Activated naive CD4-positive, alpha-beta T cell treated with anti-CD3 and anti-CD28 coated beads, Interleukin-2, amount 50 U/mL, for 16 hours (primary cell): ENCODE results near the gene FOXA3.
"Not testable (repeated sequence)": the region's sequence is repeated elsewhere in the genome, so short reads cannot be mapped to it uniquely, and the experiment has no call there.

Experiments used
- DNase-seq: peaks from one replicate; pipeline ENCODE4 v3.0.0-alpha.2; 2020

FOXA3 gene

DNA sequence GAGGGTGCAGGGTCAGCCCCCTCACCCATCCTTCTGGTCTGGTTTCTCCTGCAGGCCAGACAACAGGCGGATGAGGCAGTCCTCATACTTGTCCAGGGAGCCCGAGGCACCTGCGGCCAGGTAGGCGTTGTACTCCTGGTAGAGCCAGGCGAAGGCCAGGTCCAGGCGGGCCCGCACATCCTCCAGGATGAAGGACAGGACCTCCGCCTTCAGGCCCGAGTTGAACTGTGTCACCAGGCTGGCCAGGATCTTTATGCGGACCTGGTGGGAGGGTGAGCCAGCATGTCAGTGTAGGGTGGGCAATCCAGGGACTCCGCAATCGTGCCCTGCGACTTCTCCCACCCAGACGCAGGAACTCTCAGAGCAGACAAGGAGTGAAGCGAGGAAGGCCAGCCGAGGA lies 35.2 kb upstream of the FOXA3 start:
- DNase-seq, result no peak

DNA sequence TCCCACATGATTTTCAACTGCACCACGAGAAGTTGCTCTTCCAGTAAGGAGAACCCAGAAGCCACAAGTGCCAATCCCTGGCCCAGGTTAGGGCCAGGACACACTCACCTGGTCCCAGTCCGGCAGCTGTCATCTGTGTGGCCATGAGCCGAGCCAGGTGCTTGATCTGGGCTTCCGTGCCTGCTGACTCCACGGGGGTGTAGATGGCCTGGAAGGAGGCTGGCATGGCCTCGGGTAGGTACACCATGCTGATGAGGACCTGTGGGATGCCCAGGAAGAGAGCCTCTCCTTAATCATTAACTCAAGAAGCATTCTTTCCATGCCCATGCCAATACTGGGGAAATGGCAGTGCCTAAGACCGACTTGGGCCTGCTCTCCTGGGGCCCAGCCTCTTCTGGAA lies 29.2 kb upstream of the FOXA3 start:
- no peak for DNase-seq

DNA sequence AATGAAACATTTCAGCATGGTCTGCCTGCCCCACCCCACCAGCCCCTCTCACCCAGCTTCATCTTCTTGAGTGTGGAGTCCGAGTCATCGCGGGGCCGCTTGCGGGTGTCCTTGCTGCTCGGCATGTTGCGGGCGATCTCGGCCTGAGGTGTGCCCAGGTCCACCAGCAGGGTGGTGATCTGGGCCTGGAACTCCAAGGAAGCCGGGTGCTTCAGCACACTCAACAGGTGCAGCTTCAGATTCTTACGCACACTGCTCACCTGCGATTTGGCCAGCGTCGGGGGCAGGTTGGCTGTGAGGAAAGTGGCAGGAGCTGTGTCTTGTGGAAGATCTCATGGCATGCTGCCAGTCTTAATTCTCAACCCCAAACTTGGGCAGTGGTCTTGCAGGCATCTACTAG lies 21.9 kb upstream of the FOXA3 start:
- no peak for DNase-seq

DNA sequence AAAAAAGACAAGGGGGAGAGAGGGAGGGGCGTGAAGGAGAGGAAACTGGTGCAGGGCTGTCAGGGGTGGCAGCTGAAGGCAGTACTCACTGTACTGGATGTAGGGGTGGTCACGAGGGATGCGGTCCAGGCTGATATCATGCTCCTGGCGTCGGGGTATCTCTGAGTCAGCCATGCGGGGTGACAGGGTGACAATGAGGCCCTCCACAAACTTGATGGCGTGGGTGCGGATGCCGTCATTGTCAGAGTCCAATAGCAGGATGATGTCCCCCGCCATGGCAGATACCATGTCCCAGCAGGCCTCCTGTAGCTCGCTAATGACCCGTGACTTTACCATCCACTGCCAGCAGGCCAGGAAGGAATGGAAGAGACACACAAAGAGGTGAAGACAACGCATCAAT lies 16.5 kb upstream of the FOXA3 start:
- DNase-seq, result no peak

DNA sequence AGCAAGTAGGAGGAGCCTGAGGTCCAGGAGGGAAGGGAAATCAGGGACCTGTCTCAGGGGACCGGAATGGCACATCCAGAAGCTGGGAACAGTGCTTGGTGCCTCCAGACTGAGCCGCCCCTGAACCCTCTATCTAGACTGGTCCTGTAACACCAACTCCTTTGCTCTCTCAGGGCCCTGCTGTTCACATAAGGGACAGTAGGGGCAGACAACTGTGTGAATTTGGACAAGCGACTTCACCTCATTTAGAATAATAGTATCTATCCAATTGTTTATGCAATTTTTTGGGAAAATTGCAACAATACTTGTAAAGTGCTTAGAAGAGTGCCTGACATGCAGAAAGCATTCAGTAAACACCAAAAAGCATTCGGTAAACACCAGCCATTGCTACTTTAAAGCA lies 15.2 kb upstream of the FOXA3 start:
- DNase-seq, result no peak

DNA sequence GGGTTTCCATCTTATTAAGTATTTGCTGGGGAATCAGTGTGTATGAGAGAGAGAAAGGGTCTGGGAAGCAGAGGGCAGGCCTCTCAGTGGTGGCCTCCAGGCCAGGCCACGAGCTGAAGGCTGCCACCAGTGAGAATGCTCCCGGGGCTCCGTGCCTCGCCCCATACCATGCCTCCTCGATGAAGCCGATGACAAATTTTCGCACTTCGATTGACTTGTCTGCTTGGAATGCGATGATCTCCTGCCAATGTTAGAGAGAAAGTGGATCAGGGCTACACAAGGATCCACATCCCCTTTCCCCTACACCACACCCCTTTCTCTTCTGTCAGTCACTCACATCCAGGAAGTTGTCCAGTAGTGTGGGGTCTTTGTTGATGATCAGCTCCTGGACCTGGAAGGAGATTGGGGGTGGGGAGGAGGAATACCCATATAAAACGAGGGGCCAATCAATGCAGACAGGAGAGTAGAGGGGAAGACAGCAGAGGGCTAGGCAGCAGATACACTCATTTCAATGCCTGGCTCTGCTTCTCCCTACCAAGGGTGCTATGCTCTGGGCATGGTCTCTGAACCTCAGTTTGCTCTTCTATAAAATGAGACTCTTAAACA lies 11.9 kb upstream of the FOXA3 start:
- no peak for DNase-seq

DNA sequence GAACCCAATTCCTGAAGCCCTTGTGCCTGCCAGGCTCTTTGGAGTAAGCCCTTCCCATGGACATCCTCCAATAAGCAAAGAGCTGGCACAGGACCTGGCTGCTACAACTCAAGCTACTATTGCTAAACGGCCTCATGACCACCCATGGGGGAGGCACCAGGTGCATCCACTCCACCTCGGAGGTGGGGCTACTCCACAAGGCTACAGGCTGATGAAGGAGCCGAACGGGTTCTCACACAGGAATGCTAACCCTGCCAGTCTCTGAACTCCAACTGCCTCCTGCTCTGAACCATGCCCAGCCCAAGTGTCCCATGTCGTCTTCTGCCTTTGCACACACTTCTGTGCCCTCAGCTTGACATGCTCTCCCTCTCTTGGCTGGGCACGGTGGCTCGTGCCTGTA lies 11.1 kb upstream of the FOXA3 start:
- DNase-seq, result no peak

DNA sequence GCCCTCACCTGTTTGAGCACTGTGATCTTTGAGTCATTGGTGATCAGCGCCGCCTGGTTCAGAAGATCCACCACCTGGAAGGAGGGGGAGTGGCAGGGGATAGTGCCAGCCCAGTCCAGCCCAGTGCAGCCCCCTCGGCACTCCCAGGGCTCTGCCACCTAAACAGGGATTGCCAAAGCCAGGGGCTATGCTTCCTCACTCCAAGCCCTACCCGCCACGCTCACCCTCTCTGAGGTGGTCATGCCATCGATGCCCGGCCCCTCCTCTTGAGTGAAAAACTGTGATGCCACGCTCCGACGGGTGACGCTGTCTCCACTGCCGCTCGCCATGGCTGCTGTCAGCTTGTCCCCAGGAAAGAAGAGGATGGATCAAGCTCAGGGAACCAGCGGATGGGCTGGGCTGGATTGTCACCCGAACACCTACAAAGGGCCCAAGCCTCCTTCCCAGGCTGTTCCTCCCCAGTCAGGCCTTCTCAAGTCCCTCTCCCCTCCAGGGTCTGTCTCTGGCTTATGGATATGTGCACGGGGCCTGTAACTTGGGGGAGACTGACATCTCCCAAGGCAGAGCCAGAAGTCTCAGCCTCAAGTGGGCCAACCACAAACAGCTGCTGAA lies 9.9 kb upstream of the FOXA3 start:
- DNase-seq, result no peak

DNA sequence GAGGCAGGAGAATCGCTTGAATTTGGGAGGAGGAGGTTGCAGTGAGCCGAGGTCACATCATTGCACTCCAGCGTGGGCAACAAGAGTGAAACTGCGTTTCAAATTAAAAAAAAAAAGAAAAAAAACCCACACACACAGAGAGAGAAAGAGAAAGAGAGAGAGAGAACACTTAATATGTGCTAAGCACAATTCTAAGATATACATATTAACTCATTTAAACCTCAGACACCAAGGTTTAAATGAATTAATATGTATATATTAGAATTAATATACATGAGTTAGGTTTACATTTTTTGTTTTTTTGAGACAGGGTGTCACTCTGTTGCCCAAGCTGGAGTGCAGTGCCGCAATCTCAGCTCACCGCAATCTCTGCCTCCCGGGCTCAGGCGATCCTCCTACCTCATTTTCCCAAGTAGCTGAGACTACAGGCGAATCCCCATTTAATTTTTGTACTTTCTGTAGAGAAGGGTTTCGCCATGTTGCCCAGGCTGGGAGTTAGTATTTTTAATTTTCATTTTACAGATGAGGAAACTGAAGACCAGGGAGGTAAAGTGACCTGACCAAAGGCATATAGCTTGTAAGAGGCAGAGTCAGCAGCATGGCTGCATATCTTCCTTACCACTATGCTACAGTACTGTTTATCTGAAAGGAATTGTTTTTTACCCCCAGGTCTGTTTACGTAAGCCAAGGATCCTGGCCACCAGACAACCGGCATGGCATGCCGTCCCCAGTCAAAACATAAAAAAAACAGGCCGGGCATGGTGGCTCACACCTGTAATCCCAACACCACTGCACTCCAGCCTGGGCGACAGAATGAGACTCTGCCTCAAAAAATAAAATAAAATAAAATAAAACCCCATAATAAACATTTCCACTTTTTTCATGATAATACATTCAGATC lies 3.5 kb upstream of the FOXA3 start:
- DNase-seq, result no peak

DNA sequence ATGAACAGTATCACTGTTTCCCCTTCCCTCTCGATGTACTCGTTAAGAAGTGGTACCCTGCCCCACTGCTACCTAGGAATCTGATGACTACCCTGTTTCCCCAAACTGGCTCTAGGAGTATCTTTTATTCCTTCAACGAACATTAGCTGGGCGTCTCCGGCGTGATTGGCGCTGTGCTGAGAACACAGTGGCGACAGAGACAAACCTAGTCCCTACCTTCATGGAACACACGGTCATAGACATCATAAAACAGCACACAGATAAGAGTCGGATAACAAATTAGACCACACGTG lies 1.9 kb upstream of the FOXA3 start:
- DNase-seq, result no peak

DNA sequence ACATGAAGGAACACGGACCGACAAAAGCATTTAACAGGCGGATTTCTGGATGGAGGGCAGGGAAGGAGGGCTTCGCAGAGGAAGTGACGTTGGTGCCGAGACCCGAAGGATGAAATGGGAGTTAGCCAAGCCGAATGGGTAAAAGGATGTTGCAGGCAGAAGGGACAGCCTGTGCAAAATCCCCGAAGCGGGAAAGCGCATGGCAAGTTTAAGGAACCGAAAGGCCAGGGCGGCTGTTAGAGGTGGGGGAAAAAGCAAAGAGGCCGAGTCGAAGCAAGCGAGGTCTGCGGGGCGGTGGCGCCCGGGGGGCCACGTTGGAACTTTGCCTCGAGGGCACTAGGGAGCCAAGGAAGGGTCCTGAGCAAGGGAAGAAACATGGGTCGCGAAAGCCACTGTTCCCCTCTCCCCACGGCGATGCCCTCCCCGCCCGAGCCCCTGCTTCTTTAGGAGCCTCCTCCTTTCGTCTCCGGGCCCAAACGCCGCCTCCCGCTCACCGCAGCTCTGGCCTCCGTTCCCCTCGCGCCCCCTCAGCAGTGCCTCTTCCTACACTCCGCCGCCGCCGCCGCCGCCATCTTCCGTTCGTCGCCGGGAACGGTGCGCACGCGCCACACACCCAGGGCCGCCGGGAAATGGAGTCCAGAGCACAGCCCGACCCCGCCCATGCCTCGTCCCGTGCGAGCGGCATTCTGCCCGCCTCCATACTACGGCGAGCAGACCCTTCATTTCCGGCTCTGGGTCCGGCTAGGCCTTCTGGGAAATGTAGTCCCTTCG lies 1.4 kb upstream of the FOXA3 start, which contains the start of gene SYMPK:
Gene SYMPK, minus strand, starts transcription at position 584 of the 771 bp plus-strand sequence. CDS start 8,652 bp downstream, outside the sequence.
- DNase-seq, result peak; percentile 99

DNA sequence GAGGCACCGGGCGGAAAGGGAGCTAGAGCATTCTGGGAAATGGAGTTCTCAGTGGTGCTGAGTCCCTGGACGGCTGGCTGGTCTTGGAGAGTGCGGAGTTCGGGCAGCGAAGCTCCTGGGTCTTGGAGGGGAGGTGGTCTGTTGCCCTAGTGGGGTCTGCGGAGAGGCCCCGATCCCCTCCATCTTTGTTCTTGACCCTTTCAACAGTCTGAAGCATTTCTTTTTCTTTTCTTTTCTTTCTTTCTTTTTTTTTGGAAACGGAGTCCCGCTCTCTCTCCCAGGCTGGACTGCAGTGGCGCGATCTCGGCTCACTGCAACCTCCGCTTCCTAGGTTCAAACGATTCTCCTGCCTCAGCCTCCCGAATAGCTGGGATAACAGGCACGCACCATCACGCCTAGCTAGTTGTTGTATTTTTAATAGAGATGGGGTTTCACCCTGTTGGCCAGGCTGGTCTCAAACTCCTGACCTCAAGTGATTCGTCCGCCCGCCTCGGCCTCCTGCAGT lies 739 bp upstream of the FOXA3 start:
- DNase-seq, result no peak

DNA sequence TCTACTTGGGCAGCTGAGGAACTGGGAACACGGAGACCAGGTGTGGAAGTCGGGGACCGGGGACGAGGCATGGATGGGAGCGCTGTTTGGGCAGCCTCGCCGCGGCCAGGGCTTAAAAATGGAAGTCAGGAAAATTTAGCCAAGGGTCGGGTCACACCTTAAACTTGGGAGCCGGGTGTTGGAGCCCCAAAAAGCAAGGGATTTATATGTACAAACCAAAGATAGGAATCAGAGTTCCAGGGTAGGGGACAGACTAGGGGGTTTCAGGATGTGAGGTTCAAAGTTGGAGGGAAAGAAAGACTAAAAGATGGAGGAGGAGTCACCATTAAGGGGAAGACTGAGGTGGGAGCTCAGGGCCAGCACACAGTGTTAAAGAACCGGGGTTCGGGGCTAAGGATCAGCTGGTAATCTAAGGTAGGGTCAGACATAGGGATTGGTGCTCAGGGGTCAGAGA lies 530 bp downstream of the FOXA3 start:
- no peak for DNase-seq

DNA sequence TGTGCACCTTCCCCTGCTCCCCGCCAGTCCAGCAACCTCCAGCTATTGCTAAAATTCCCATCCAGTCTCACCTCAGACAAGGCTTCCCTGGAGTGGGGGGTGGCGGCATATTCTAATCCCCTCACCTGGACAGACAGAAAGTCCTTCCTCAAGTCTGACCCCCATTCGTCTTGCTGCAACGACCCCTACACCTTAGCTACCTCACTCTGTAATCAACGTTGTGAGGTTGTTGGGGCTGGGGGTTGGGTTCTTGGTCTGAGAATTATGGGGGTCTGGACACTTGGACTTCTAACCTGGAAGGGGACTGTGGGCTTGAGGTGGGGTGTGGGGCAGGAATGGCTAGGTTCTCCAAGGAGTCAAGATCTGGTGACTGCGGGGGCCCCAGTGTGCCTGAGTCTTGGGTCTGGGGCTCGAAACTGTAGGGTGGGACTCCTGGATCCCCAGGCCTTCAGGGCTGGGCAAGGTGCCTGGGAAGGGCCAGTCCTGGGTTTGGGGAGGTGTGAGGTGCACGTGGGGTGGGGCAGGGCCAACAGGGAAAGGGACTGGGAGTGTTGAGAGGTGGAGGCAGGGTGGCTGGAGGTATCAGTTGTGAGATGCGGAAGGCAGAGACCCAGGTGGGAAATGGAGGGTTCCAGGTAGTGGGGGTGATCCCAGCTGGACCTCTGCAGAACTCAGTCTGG lies 1.3 kb downstream of the FOXA3 start:
- no peak for DNase-seq

DNA sequence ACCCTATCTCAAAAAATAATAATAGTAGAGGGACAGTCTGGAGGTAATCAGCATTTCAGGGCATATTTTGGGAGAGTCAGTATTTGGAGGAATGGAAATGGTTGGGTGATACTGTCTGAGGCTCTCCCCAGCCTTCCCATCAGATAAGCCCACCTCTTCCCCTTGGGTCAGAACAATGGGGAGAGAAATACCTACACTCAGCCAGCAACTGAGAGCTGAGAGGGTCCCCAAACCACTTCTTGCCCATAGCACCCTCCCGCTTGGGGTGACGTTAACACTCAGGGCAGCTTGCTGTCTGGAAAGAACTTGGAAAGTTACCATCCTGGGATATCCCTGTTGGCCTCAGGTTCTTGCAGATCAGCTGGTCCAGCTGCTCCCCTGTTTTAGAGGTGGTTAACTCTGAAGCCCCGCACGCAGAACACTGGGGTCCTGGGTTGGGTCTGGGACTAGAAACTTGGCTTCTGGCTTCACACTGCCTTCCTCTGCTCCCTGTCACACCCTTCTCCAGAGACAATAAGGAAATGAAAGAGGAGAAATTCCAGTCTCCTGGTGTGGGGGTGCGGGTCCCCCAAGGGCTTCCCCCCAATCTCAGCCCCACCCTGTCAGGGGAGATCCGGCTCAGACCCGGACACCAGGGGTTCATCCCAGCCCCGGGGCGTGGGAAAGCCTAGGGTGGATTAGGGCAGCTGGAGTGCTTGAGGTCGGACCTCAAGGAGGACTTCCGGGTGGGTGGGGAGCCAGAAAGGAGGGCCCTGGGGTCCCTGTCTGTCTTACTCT lies 2.5 kb downstream of the FOXA3 start:
- DNase-seq, result no peak

DNA sequence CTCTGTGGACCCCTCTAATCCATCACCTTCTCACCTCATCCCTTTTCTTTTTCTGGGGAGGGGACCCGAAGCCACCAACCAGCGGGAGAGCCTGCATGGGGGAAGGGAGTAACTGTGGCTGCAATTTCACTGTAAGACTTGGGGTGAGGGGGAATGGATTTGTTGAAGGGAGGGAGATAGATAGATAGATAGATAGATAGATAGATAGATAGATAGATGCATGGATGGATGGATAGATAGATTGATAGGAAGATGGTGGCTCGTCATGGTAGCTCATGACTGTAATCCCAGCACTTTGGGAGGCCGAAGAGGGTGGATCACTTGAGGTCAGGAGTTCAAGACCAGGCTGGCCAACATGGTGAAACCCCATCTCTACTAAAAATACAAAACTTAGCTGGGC lies 3.1 kb downstream of the FOXA3 start:
- not testable (repeated sequence) for DNase-seq

DNA sequence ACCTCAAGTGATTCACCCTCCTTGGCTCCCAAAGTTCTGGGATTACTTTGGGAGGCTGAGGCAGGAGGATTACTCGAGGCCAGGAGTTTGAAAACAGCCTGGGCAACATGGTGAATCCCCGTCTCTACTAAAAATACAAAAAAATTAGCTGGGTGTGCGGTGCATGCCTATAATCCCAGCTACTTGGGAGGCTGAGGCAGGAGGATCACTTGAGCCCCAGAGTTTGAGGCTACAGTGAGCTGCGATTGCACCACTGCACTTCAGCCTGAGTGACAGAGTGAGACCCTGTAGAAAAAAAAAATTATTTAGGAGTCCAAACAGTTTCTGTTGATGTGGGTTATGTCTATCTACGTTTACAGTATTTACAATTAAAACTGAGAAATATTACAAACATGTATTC lies 6.7 kb downstream of the FOXA3 start:
- DNase-seq, result no peak

DNA sequence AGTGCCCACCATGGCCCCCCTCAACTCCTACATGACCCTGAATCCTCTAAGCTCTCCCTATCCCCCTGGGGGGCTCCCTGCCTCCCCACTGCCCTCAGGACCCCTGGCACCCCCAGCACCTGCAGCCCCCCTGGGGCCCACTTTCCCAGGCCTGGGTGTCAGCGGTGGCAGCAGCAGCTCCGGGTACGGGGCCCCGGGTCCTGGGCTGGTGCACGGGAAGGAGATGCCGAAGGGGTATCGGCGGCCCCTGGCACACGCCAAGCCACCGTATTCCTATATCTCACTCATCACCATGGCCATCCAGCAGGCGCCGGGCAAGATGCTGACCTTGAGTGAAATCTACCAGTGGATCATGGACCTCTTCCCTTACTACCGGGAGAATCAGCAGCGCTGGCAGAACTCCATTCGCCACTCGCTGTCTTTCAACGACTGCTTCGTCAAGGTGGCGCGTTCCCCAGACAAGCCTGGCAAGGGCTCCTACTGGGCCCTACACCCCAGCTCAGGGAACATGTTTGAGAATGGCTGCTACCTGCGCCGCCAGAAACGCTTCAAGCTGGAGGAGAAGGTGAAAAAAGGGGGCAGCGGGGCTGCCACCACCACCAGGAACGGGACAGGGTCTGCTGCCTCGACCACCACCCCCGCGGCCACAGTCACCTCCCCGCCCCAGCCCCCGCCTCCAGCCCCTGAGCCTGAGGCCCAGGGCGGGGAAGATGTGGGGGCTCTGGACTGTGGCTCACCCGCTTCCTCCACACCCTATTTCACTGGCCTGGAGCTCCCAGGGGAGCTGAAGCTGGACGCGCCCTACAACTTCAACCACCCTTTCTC lies 8.2 kb downstream of the FOXA3 start:
- DNase-seq, result no peak

DNA sequence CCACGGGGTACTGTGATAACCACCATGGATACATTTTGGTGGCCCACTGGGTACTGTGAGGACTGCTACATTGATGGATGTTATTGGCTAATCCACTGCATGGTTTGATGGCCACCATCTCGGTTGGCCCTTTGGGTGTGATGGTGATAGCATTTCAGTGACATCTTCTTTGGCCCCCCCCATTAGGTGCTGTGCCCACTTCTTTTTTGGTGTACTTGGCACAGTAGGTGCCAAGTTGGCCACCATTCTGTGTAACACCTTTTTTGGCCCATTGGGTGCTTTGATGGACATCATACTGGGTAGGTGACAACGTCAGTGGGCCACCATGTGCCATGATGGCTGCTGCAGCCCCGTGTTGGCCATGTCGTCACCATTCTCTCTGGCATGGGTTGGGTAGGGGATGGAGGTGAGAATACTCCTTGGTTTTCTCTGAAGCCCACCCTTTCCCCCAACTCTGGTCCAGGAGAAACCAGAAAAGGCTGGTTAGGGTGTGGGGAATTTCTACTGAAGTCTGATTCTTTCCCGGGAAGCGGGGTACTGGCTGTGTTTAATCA lies 9.2 kb downstream of the FOXA3 start:
- no peak for DNase-seq

DNA sequence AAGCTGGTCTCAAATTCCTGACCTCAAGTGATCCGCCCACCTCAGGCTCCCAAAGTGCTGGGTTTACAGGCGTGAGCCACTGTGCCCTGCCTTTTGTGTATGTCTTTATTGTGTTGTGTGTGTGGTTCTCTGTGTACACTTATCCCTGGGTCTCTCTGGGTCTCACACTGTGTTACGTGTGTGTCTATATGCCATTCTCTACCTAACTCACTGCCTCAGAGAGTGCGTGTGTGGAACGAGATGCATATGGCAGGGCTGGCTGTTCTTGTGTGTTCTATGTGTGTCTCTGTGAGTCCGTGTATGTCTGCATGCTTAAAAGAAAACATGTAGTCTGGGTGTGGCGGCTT lies 10.5 kb downstream of the FOXA3 start:
- DNase-seq, result no peak

DNA sequence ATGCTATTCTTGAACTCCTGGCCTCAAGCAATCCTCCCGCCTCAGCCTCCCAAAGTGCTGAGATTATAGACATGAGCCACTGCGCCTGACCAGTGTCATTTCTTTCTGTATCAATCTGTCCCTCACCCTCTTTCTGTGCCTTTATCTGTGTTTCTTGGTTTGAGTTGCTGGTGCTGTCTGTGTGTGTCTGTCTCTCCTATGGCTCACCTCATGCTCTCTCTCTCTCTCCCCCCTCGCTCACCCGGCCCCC lies 12.0 kb downstream of the FOXA3 start:
- DNase-seq, result no peak
